ENCODE results near the gene FBLN2. TPM values are rescaled to one million over a fixed set of nuclear protein-coding genes. Genes with fewer than 3 reads are reported as not detected.

Gene FBLN2
- total and polyA plus RNA-seq, 4 donors, result 4.3 to 43.4 (median 21.1) TPM

- Histone ChIP-seq H3K27me3 (ENCODE audit: control insufficient read depth in 3 of 3, insufficient read depth in 3 of 3, low read length in 2 of 3) (no peaks in the 10 kb centered on the region), H3K4me1 (ENCODE audit: control insufficient read depth in 5 of 5, insufficient read depth in 5 of 5, low read length in 5 of 5) (peaks cover 0 to 9% (median 0%) of the 10 kb centered on the region in 5 donors), H3K9ac (ENCODE audit: insufficient read depth in 1 of 2, low read length in 2 of 2) (no peak overlapping the region), H3K9me3 (ENCODE audit: control insufficient read depth in 4 of 4, insufficient read depth in 3 of 4, low read length in 3 of 4) (no peaks in the 10 kb centered on the region), H3K4me3 (no peak overlapping the region), H3K27ac (ENCODE audit: low read depth in 1 of 2, low read length in 1 of 2) (no peak overlapping the region), H3K36me3 (ENCODE audit: control insufficient read depth in 4 of 4, insufficient read depth in 4 of 4, low read length in 4 of 4) (no peaks in the 10 kb centered on the region)
- DNase-seq, result no peak
- ATAC-seq (ENCODE audit: insufficient read depth, low FRiP score), result no peak
- 90 to 92% methylated on average over 9 of the region's 9 CpGs for WGBS, 2 donors
- no peak for TF ChIP-seq CTCF (IDR thresholded peaks at IDR 0.05; ENCODE audit: control extremely low read depth, extremely low read depth)
Measured at GRCh38 chr3:13516760-13517135, 32.2 kb upstream of the FBLN2 start.

GRCh38 chr3:13517253-13517977 is 31.5 kb upstream of the FBLN2 start:
- DNase-seq (no peak), ATAC-seq (ENCODE audit: insufficient read depth, low FRiP score) (no peak)
- TF ChIP-seq CTCF (IDR thresholded peaks at IDR 0.05; ENCODE audit: control extremely low read depth, extremely low read depth), result no peak
- Histone ChIP-seq H3K4me1 (ENCODE audit: control insufficient read depth in 5 of 5, insufficient read depth in 5 of 5, low read length in 5 of 5) (peaks cover 0 to 9% (median 0%) of the 10 kb centered on the region in 5 donors), H3K9ac (ENCODE audit: insufficient read depth in 1 of 2, low read length in 2 of 2) (no peak overlapping the region), H3K36me3 (ENCODE audit: control insufficient read depth in 4 of 4, insufficient read depth in 4 of 4, low read length in 4 of 4) (no peaks in the 10 kb centered on the region), H3K4me3 (no peak overlapping the region), H3K27me3 (ENCODE audit: control insufficient read depth in 3 of 3, insufficient read depth in 3 of 3, low read length in 2 of 3) (no peaks in the 10 kb centered on the region), H3K27ac (ENCODE audit: low read depth in 1 of 2, low read length in 1 of 2) (no peak overlapping the region), H3K9me3 (ENCODE audit: control insufficient read depth in 4 of 4, insufficient read depth in 3 of 4, low read length in 3 of 4) (no peaks in the 10 kb centered on the region)
- WGBS, 2 donors, result 79 to 84% methylated on average over 18 of the region's 18 CpGs

GRCh38 chr3:13518516-13518953 is 30.4 kb upstream of the FBLN2 start:
- Histone ChIP-seq H3K9ac (ENCODE audit: insufficient read depth in 1 of 2, low read length in 2 of 2) (no peak overlapping the region), H3K27me3 (ENCODE audit: control insufficient read depth in 3 of 3, insufficient read depth in 3 of 3, low read length in 2 of 3) (no peaks in the 10 kb centered on the region), H3K4me3 (no peak overlapping the region), H3K9me3 (ENCODE audit: control insufficient read depth in 4 of 4, insufficient read depth in 3 of 4, low read length in 3 of 4) (no peaks in the 10 kb centered on the region), H3K36me3 (ENCODE audit: control insufficient read depth in 4 of 4, insufficient read depth in 4 of 4, low read length in 4 of 4) (no peaks in the 10 kb centered on the region), H3K4me1 (ENCODE audit: control insufficient read depth in 5 of 5, insufficient read depth in 5 of 5, low read length in 5 of 5) (peaks cover 0 to 9% (median 0%) of the 10 kb centered on the region in 5 donors), H3K27ac (ENCODE audit: low read depth in 1 of 2, low read length in 1 of 2) (no peak overlapping the region)
- no peak for TF ChIP-seq CTCF (IDR thresholded peaks at IDR 0.05; ENCODE audit: control extremely low read depth, extremely low read depth)
- ATAC-seq (ENCODE audit: insufficient read depth, low FRiP score) (peak; percentile 36), DNase-seq (peak; percentile 75 to 87 (median 80))
- WGBS, 2 donors, result 77 to 91% methylated on average over 11 to 15 of the region's 15 CpGs

Measured in lung (tissue), 12 donors.